Hepatocyte (in vitro differentiated cells): ENCODE measurements around the gene HCN1.

Source experiments
- EZH2 ChIP-seq: fragments of 200-600 bp; sonication (generic); IDR thresholded peaks from 2 replicates; pipeline ENCODE4 v1.6.1; 2016; ENCODE audit warnings: antibody characterized with exemption, mild to moderate bottlenecking, borderline replicate concordance
- TF ChIP-seq, protein P1 (sequence below): fragments of 200-600 bp; sonication (generic); IDR thresholded peaks from 2 replicates; pipeline ENCODE4 v1.5.1; 2016; ENCODE audit warnings: antibody characterized with exemption, mild to moderate bottlenecking; ENCODE audit not compliant: poor library complexity

DNA sequence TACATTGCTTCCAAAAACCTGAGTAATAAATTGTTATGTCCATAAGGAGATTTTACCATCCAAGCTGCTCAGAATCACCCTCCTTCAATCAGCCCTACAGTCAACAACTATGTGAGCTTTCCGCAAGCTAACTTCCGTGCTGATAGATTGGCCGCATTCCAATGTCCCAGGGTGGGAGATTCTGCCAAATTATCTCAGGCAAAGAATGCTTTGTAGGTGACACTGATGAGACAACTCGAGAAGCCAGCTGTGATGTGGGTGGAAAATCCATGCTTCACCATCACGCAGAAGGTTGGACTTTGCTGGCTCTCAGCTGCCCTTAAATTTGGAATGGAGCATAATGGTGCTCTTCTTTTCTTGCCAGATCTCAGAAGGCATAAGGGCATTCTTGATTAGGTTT lies 44.9 kb upstream of the HCN1 start:
- TF ChIP-seq, protein P1, sequence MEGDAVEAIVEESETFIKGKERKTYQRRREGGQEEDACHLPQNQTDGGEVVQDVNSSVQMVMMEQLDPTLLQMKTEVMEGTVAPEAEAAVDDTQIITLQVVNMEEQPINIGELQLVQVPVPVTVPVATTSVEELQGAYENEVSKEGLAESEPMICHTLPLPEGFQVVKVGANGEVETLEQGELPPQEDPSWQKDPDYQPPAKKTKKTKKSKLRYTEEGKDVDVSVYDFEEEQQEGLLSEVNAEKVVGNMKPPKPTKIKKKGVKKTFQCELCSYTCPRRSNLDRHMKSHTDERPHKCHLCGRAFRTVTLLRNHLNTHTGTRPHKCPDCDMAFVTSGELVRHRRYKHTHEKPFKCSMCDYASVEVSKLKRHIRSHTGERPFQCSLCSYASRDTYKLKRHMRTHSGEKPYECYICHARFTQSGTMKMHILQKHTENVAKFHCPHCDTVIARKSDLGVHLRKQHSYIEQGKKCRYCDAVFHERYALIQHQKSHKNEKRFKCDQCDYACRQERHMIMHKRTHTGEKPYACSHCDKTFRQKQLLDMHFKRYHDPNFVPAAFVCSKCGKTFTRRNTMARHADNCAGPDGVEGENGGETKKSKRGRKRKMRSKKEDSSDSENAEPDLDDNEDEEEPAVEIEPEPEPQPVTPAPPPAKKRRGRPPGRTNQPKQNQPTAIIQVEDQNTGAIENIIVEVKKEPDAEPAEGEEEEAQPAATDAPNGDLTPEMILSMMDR, result no peak
- no peak for TF ChIP-seq EZH2
